Gastroesophageal sphincter (tissue), 3 donors: Measurements from ENCODE around the gene RAB14.

Experiments
- CTCF ChIP-seq, 4 experiments: fragments of 200-600 bp in 2 of 4; fragments of 450-650 bp in 2 of 4; sonication (generic) in 1 of 4; IDR thresholded peaks; one replicate each; pipeline ENCODE4 v1.5.1; 2017 to 2019; ENCODE audit warnings: antibody characterized with exemption in 4 of 4, mild to moderate bottlenecking in 2 of 4, moderate library complexity in 2 of 4
- EP300 ChIP-seq: sonication (generic); formaldehyde crosslinking; IDR thresholded peaks from one replicate; pipeline ENCODE4 v1.6.1; 2017; ENCODE audit warnings: antibody characterized with exemption, mild to moderate bottlenecking
- POLR2A ChIP-seq, 2 donors: fragments of 450-650 bp; IDR thresholded peaks; one replicate each; pipeline ENCODE4 v1.6.1; 2017; ENCODE audit warnings: antibody characterized with exemption in 2 of 2, mild to moderate bottlenecking in 2 of 2, moderate library complexity in 1 of 2
- POLR2AphosphoS5 ChIP-seq: sonication (generic); formaldehyde crosslinking; IDR thresholded peaks from one replicate; pipeline ENCODE4 v1.6.1; 2017; ENCODE audit warnings: antibody characterized with exemption

- no peak for TF ChIP-seq POLR2AphosphoS5
- TF ChIP-seq CTCF (IDR thresholded peaks at IDR 0.05) = no peak
- TF ChIP-seq EP300 = no peak
- no peak for TF ChIP-seq POLR2A (IDR thresholded peaks at IDR 0.05)
Measured at GRCh38 chr9:121230256-121230655, 28.6 kb upstream of the RAB14 start.
